ENCODE measurements around the gene CRACDL. TPM values are rescaled to one million over a fixed set of nuclear protein-coding genes. Genes with fewer than 3 reads are reported as not detected.

CRACDL gene, protein sequence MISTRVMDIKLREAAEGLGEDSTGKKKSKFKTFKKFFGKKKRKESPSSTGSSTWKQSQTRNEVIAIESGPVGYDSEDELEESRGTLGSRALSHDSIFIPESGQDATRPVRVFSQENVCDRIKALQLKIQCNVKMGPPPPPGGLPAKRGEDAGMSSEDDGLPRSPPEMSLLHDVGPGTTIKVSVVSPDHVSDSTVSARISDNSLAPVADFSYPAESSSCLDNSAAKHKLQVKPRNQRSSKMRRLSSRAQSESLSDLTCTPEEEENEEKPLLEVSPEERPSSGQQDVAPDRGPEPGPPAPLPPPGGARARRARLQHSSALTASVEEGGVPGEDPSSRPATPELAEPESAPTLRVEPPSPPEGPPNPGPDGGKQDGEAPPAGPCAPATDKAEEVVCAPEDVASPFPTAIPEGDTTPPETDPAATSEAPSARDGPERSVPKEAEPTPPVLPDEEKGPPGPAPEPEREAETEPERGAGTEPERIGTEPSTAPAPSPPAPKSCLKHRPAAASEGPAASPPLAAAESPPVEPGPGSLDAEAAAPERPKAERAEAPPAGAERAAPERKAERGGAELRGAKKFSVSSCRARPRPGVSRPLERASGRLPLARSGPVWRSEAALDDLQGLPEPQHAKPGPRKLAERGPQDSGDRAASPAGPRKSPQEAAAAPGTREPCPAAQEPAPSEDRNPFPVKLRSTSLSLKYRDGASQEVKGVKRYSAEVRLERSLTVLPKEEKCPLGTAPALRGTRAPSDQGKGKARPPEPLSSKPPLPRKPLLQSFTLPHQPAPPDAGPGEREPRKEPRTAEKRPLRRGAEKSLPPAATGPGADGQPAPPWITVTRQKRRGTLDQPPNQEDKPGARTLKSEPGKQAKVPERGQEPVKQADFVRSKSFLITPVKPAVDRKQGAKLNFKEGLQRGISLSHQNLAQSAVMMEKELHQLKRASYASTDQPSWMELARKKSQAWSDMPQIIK
- total RNA-seq (2022; extraction: Qiagen RNA extraction), result 2.7 to 6.0 TPM (median 4.7 TPM) in 5 replicates

DNA sequence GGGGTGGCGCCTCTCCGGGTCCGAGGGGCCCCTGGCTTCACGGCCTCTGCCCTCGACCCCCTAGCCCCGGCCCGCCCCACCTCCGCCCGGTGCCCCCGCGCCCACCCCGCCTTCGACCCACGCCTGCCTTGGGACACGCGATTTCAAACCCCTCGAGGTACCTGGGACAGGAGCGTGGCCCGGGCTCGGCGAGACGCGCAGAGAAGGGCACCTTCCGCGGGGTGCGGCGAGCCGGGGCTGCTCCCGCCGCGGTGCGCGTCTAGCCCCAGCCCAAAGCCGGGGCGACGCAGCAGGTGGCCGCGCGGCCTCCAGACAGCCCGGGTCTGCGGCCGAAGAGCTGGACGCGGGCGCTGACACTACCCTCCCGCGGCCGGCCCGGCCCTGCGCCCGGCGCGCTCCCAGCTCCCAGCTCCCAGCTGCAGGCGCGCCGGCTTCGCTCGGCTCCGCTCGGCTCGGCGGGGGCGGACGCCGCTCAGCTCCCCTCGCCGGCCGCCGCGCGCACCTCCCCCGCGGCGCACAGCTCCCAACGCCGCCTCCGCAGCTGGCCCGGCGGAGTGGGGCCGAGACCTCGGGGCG lies at the start of gene CRACDL:
TSS of gene CRACDL (minus strand) at position 449 of the 576 bp plus-strand sequence. CDS start 89,425 bp downstream, outside the sequence.

Other genes starting within 250 kb of the CRACDL start
- 1.4 to 3.5 TPM (median 2.5 TPM) in 5 replicates for gene MGAT4A, start 205.1 kb downstream of the CRACDL start, total RNA-seq (2022; extraction: Qiagen RNA extraction)
- 0.48 to 0.58 TPM (median 0.57 TPM) in 5 replicates for gene C2orf15, start 205.5 kb upstream of the CRACDL start, total RNA-seq (2022; extraction: Qiagen RNA extraction)
- gene TSGA10, start 218.7 kb upstream of the CRACDL start, total RNA-seq (2022; extraction: Qiagen RNA extraction), result 2.1 to 4.5 TPM (median 3.2 TPM) in 5 replicates
- 3.2 to 5.1 TPM (median 3.6 TPM) in 5 replicates for gene LIPT1, start 218.7 kb upstream of the CRACDL start, total RNA-seq (2022; extraction: Qiagen RNA extraction)
- 23.6 to 28.5 TPM (median 24.3 TPM) in 5 replicates for gene MITD1, start 244.8 kb upstream of the CRACDL start, total RNA-seq (2022; extraction: Qiagen RNA extraction)
- 32.1 to 48.7 TPM (median 34.5 TPM) in 5 replicates for gene MRPL30, start 245.0 kb upstream of the CRACDL start, total RNA-seq (2022; extraction: Qiagen RNA extraction)